Nephron progenitor cell (in vitro differentiated cells): Measurements from ENCODE around the gene ZAR1L.
"Not testable (repeated sequence)": the region's sequence is repeated elsewhere in the genome, so short reads cannot be mapped to it uniquely, and the experiment has no call there.

Experiments
- DNase-seq: peaks from one replicate; pipeline ENCODE4 v3.0.0; 2021
- H3K27ac Mint-ChIP-seq: 2 replicates; pipeline ENCODE4 v1.8.0; 2021; ENCODE audit warnings: mild to moderate bottlenecking, moderate library complexity, mixed read lengths
- H3K27me3 Mint-ChIP-seq: 2 replicates; pipeline ENCODE4 v1.8.0; 2021; ENCODE audit warnings: mild to moderate bottlenecking, low read depth, mixed read lengths; ENCODE audit not compliant: poor library complexity
- H3K36me3 Mint-ChIP-seq: 2 replicates; pipeline ENCODE4 v1.8.0; 2021; ENCODE audit warnings: low read depth, mixed read lengths
- H3K4me1 Mint-ChIP-seq: 2 replicates; pipeline ENCODE4 v1.8.0; 2021; ENCODE audit warnings: mixed read lengths
- H3K4me3 Mint-ChIP-seq: 2 replicates; pipeline ENCODE4 v1.8.0; 2021; ENCODE audit warnings: mild to moderate bottlenecking, moderate library complexity, mixed read lengths
- H3K9me3 Mint-ChIP-seq: 2 replicates; pipeline ENCODE4 v1.8.0; 2021; ENCODE audit warnings: mild to moderate bottlenecking, moderate library complexity, mixed read lengths
- CTCF ChIP-seq: fragments of 200-600 bp; sonication (generic); IDR thresholded peaks from 2 replicates; pipeline ENCODE4 v1.5.0; 2021; ENCODE audit warnings: antibody characterized with exemption

The ZAR1L gene

GRCh38 chr13:32315238-32316027 is at the start of gene ZAR1L, which contains the start of gene BRCA2:
ZAR1L (minus strand) TSS chr13:32315363; CDS start chr13:32311925, 3,438 bp downstream.
BRCA2 (plus strand) TSS chr13:32315508; CDS start chr13:32316461, 953 bp downstream.
- H3K27me3 Mint-ChIP-seq: peaks cover 4% of the 10 kb centered on the region
- H3K4me1 Mint-ChIP-seq: peaks cover 4% of the 10 kb centered on the region
- no peaks in the 10 kb centered on the region for H3K9me3 Mint-ChIP-seq
- peak; percentile 79 for DNase-seq
- TF ChIP-seq CTCF: no peak
- H3K27ac Mint-ChIP-seq: peak within 1 kb of the TSS; percentile 99
- peaks cover 20% of the 10 kb centered on the region for H3K36me3 Mint-ChIP-seq
- H3K4me3 Mint-ChIP-seq: peak within 1 kb of the TSS; percentile 91

GRCh38 chr13:32362574-32362973 is 47.4 kb upstream of the ZAR1L start:
- no peak overlapping the region for H3K4me3 Mint-ChIP-seq
- peaks cover 41% of the 10 kb centered on the region for H3K36me3 Mint-ChIP-seq
- no peaks in the 10 kb centered on the region for H3K27me3 Mint-ChIP-seq
- H3K9me3 Mint-ChIP-seq: no peaks in the 10 kb centered on the region
- no peak for DNase-seq
- no peaks in the 10 kb centered on the region for H3K4me1 Mint-ChIP-seq
- no peak overlapping the region for H3K27ac Mint-ChIP-seq
- TF ChIP-seq CTCF: no peak

- peaks cover 28% of the 10 kb centered on the region for H3K36me3 Mint-ChIP-seq
- H3K27me3 Mint-ChIP-seq, H3K4me1 Mint-ChIP-seq, DNase-seq, H3K27ac Mint-ChIP-seq, H3K9me3 Mint-ChIP-seq, H3K4me3 Mint-ChIP-seq: not testable (repeated sequence)
Observed at GRCh38 chr13:32355935-32356334, 40.8 kb upstream of the ZAR1L start.

GRCh38 chr13:32354040-32354439 is 38.9 kb upstream of the ZAR1L start:
- Mint-ChIP-seq H3K9me3 (no peaks in the 10 kb centered on the region), H3K4me1 (no peaks in the 10 kb centered on the region), H3K27ac (no peak overlapping the region), H3K27me3 (no peaks in the 10 kb centered on the region), H3K36me3 (peaks cover 33% of the 10 kb centered on the region), H3K4me3 (no peak overlapping the region)
- TF ChIP-seq CTCF: no peak
- no peak for DNase-seq

- H3K27ac Mint-ChIP-seq, H3K4me1 Mint-ChIP-seq, H3K9me3 Mint-ChIP-seq, DNase-seq, H3K27me3 Mint-ChIP-seq, H3K4me3 Mint-ChIP-seq: not testable (repeated sequence)
- H3K36me3 Mint-ChIP-seq: peaks cover 41% of the 10 kb centered on the region
Observed at GRCh38 chr13:32350839-32351441, 35.8 kb upstream of the ZAR1L start.

- Mint-ChIP-seq H3K36me3 (peaks cover 41% of the 10 kb centered on the region), H3K27ac (no peak overlapping the region), H3K9me3 (no peaks in the 10 kb centered on the region), H3K4me3 (no peak overlapping the region), H3K27me3 (no peaks in the 10 kb centered on the region), H3K4me1 (no peaks in the 10 kb centered on the region)
- no peak for TF ChIP-seq CTCF
- no peak for DNase-seq
Observed at GRCh38 chr13:32347651-32348050, 32.5 kb upstream of the ZAR1L start.
